Measurements from ENCODE around the gene AMPD3.

The AMPD3 gene

DNA sequence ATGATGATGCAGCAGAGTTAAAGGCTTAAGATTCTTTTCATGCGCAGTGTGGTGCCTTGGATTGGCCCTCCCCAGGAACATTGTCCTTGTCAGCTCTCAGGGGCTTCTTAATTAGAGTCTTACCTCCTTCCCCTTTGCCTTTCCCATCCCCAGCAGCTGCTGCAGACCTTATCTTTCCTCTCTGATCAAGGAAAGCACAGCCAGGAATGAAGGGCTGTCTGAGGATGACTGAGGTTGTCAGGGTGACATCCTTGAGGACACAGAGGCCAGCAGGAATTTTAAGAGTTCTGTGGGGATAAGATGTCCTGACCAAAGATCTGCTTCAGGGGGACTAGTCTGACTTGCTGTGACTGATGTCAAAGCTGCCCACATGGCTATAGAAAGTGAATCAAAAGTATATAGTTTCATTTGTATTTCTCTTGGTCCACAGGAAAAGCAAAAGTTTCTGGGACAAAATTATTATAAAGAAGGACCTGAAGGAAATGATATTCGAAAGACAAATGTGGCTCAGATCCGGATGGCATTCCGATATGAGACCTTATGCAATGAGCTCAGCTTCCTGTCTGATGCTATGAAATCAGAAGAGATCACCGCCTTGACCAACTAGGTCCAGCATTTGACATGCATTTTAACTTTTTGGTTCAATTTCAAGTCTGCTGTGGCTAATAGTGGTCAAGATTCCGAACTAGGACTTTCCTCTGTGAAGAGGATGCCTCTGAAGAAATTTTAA, 50.4 kb downstream of the AMPD3 start:
- TF ChIP-seq, protein P1, sequence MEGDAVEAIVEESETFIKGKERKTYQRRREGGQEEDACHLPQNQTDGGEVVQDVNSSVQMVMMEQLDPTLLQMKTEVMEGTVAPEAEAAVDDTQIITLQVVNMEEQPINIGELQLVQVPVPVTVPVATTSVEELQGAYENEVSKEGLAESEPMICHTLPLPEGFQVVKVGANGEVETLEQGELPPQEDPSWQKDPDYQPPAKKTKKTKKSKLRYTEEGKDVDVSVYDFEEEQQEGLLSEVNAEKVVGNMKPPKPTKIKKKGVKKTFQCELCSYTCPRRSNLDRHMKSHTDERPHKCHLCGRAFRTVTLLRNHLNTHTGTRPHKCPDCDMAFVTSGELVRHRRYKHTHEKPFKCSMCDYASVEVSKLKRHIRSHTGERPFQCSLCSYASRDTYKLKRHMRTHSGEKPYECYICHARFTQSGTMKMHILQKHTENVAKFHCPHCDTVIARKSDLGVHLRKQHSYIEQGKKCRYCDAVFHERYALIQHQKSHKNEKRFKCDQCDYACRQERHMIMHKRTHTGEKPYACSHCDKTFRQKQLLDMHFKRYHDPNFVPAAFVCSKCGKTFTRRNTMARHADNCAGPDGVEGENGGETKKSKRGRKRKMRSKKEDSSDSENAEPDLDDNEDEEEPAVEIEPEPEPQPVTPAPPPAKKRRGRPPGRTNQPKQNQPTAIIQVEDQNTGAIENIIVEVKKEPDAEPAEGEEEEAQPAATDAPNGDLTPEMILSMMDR (IDR thresholded peaks at IDR 0.05; ENCODE audit: low read depth, low read length) = no peak
- DNase-seq (ENCODE audit: extremely low read depth, low read depth) = no peak

DNA sequence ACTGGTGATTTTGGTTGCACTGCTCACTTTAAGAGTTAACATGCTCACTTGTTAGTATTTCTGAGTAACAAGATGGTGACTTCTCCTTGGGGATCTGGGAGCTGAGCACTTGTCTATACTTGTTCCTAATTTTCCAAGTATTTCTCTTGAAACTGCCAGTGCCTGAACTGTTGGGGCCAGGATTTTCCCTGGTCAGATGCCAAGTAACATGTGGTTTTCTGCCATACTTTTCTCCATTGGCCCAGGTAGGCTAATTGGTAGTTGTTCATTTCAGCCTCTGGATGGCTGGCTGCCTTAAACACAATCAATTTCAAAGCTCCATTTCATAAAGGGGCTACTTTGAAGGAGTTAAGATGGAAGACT, 50.9 kb downstream of the AMPD3 start:
- TF ChIP-seq, protein P1 (IDR thresholded peaks at IDR 0.05; ENCODE audit: low read depth, low read length) = no peak
- no peak for DNase-seq (ENCODE audit: extremely low read depth, low read depth)

DNA sequence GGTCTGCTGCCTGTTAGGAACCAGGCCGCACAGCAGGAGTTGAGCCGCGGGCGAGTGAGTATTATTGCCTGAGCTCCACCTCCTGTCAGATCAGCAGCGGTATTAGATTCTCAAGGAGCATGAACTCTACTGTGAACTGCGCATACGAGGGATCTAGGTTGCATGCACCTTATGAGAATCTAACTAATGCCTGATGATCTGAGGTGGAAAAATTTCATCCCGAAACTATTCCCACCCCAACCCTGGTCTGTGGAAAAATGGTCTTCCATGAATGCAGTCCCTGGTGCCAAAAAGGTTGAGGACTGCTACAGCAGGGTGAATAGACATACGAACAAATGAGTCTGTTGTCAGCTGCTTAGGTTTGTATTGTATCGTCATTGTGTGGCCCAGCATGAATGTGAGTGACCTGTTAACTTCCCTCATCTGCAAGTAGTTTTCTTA, 56.1 kb downstream of the AMPD3 start:
- DNase-seq (ENCODE audit: extremely low read depth, low read depth) = no peak
- TF ChIP-seq, protein P1 (IDR thresholded peaks at IDR 0.05; ENCODE audit: low read depth, low read length) = no peak

GRCh38 chr11:10514202-10514601, 59.1 kb downstream of the AMPD3 start:
- DNase-seq (ENCODE audit: extremely low read depth, low read depth) = no peak
- TF ChIP-seq, protein P1 (IDR thresholded peaks at IDR 0.05; ENCODE audit: low read depth, low read length) = peak; percentile 15

GRCh38 chr11:10514709-10515108, 59.6 kb downstream of the AMPD3 start:
- TF ChIP-seq, protein P1 (IDR thresholded peaks at IDR 0.05; ENCODE audit: low read depth, low read length) = no peak
- no peak for DNase-seq (ENCODE audit: extremely low read depth, low read depth)

DNA sequence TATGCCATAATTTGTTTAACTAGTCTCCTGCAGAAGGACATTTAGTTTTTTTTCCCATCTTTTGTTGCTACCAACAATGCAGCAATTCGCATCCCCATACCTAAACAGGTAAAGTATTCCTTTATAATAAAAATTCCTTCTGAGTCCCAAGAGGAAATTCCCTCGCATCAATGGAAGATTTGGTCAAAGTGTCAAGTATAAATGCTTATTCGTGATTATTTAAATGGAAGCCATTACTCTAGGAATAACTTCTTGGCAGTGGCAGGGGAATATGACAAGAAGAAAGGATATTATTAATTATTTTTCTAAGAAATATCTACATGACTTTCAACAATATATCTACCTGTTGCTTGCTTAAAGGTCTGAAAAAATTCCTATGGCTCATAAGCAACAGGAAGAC, 60.4 kb downstream of the AMPD3 start:
- no peak for DNase-seq (ENCODE audit: extremely low read depth, low read depth)
- TF ChIP-seq, protein P1 (IDR thresholded peaks at IDR 0.05; ENCODE audit: low read depth, low read length) = no peak

DNA sequence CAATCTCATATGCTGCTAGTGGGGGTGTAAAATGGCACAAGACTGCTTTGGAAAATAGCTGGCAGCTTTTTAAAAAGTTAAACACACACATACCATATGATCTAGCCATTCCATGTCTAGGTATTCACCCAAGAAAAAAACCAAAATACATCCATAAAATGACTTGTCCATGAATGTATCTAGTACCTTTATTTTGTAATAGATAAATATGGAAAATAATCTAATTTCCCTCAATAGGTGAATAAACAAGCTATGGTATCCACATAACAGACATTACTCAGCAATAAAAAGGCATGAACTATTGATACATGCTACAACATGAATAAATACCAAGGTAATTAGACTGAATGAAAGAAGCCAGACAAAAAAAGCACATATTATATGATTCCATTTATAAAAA, 63.1 kb downstream of the AMPD3 start:
- TF ChIP-seq, protein P1 (IDR thresholded peaks at IDR 0.05; ENCODE audit: low read depth, low read length) = no peak
- DNase-seq (ENCODE audit: extremely low read depth, low read depth) = no peak
